IMR-90 (cell line): ENCODE data around the gene SLC12A1.

Experiments used
- BHLHE40 ChIP-seq: fragments of 150-350 bp; IDR thresholded peaks from 2 replicates; pipeline ENCODE4 v1.6.1; 2016; ENCODE audit warnings: mild to moderate bottlenecking, low read depth, low read length
- CEBPB ChIP-seq: IDR thresholded peaks from 2 replicates; pipeline ENCODE4 v1.6.1; 2012; ENCODE audit warnings: low read depth, low read length, improper control_type of control experiment
- CHD1 ChIP-seq: IDR thresholded peaks from 2 replicates; pipeline ENCODE4 v1.6.1; 2012; ENCODE audit warnings: low read depth, low read length, improper control_type of control experiment
- FOS ChIP-seq: fragments of 150-350 bp; IDR thresholded peaks from 2 replicates; pipeline ENCODE4 v1.6.1; 2016; ENCODE audit warnings: low read depth, low read length
- NFE2L2 ChIP-seq: fragments of 150-350 bp; IDR thresholded peaks from 2 replicates; pipeline ENCODE4 v1.6.1; 2016; ENCODE audit warnings: low read depth, mild to moderate bottlenecking, low read length
- POLR2A ChIP-seq: IDR thresholded peaks from 2 replicates; pipeline ENCODE4 v1.6.1; 2012; ENCODE audit warnings: mild to moderate bottlenecking, low read depth, low read length
- RAD21 ChIP-seq: IDR thresholded peaks from 2 replicates; pipeline ENCODE4 v1.6.1; 2012; ENCODE audit warnings: low read length, improper control_type of control experiment
- RCOR1 ChIP-seq: IDR thresholded peaks from 2 replicates; pipeline ENCODE4 v1.6.1; 2012; ENCODE audit warnings: mild to moderate bottlenecking, low read length, improper control_type of control experiment; ENCODE audit not compliant: insufficient replicate concordance
- RFX5 ChIP-seq: IDR thresholded peaks from 2 replicates; pipeline ENCODE4 v1.8.0; 2012; ENCODE audit warnings: low read depth, mild to moderate bottlenecking, low read length, moderate library complexity
- SMC3 ChIP-seq: fragments of 150-350 bp; IDR thresholded peaks from 2 replicates; pipeline ENCODE4 v1.6.1; 2016; ENCODE audit warnings: low read depth, mild to moderate bottlenecking, antibody characterized with exemption, low read length, moderate library complexity
- TF ChIP-seq, protein P1 (sequence below): conservative IDR thresholded peaks from 2 replicates; pipeline ENCODE4 v1.5.1; 2012; ENCODE audit warnings: mild to moderate bottlenecking, low read depth, low read length, improper control_type of control experiment
- TF ChIP-seq, protein P2 (sequence below): fragments of 150-350 bp; IDR thresholded peaks from 2 replicates; pipeline ENCODE4 v1.6.1; 2017; ENCODE audit warnings: mild to moderate bottlenecking, antibody characterized with exemption, low read length, low read depth

GRCh38 chr15:48333540-48333939, 127.4 kb downstream of the SLC12A1 start:
- TF ChIP-seq, protein P1, sequence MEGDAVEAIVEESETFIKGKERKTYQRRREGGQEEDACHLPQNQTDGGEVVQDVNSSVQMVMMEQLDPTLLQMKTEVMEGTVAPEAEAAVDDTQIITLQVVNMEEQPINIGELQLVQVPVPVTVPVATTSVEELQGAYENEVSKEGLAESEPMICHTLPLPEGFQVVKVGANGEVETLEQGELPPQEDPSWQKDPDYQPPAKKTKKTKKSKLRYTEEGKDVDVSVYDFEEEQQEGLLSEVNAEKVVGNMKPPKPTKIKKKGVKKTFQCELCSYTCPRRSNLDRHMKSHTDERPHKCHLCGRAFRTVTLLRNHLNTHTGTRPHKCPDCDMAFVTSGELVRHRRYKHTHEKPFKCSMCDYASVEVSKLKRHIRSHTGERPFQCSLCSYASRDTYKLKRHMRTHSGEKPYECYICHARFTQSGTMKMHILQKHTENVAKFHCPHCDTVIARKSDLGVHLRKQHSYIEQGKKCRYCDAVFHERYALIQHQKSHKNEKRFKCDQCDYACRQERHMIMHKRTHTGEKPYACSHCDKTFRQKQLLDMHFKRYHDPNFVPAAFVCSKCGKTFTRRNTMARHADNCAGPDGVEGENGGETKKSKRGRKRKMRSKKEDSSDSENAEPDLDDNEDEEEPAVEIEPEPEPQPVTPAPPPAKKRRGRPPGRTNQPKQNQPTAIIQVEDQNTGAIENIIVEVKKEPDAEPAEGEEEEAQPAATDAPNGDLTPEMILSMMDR, result no peak
- no peak for TF ChIP-seq RCOR1
- TF ChIP-seq NFE2L2, result no peak
- no peak for TF ChIP-seq FOS
- no peak for TF ChIP-seq POLR2A
- TF ChIP-seq, protein P2, sequence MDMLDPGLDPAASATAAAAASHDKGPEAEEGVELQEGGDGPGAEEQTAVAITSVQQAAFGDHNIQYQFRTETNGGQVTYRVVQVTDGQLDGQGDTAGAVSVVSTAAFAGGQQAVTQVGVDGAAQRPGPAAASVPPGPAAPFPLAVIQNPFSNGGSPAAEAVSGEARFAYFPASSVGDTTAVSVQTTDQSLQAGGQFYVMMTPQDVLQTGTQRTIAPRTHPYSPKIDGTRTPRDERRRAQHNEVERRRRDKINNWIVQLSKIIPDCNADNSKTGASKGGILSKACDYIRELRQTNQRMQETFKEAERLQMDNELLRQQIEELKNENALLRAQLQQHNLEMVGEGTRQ, result no peak
- no peak for TF ChIP-seq CEBPB
- TF ChIP-seq CHD1, result no peak
- TF ChIP-seq RAD21, result no peak
- no peak for TF ChIP-seq RFX5
- TF ChIP-seq BHLHE40, result no peak
- no peak for TF ChIP-seq SMC3
